DMS 273 (cell line): Measurements from ENCODE around the gene SNX27.
"Not testable (repeated sequence)": the region's sequence is repeated elsewhere in the genome, so short reads cannot be mapped to it uniquely, and the experiment has no call there.

Source experiments
- DNase-seq: peaks from one replicate; lab custom pipeline; 2025; ENCODE audit not compliant: unreplicated experiment; lab: John Stamatoyannopoulos, UW

SNX27 gene

GRCh38 chr1:151602550-151602949 lies 9.3 kb upstream of the SNX27 start:
- DNase-seq = not testable (repeated sequence)

GRCh38 chr1:151604291-151604690 lies 7.6 kb upstream of the SNX27 start:
- no peak for DNase-seq

GRCh38 chr1:151606384-151606783 lies 5.5 kb upstream of the SNX27 start:
- no peak for DNase-seq

- no peak for DNase-seq
Measured at GRCh38 chr1:151606857-151607256, 5.0 kb upstream of the SNX27 start.

- no peak for DNase-seq
Measured at GRCh38 chr1:151610142-151610541, 1.7 kb upstream of the SNX27 start.

GRCh38 chr1:151611288-151611790 lies 511 bp upstream of the SNX27 start:
- peak; percentile 38 for DNase-seq

GRCh38 chr1:151612501-151613281 lies 841 bp downstream of the SNX27 start:
- DNase-seq = peak; percentile 60

- no peak for DNase-seq
Measured at GRCh38 chr1:151613282-151613780, 1.5 kb downstream of the SNX27 start.

- no peak for DNase-seq
Measured at GRCh38 chr1:151615711-151616504, 4.1 kb downstream of the SNX27 start.

- no peak for DNase-seq
Measured at GRCh38 chr1:151616505-151616849, 4.6 kb downstream of the SNX27 start.

- DNase-seq = no peak
Measured at GRCh38 chr1:151618003-151618402, 6.2 kb downstream of the SNX27 start.

- DNase-seq = no peak
Measured at GRCh38 chr1:151618470-151618869, 6.6 kb downstream of the SNX27 start.

- not testable (repeated sequence) for DNase-seq
Measured at GRCh38 chr1:151618996-151619395, 7.1 kb downstream of the SNX27 start.

- DNase-seq = no peak
Measured at GRCh38 chr1:151619489-151620093, 7.7 kb downstream of the SNX27 start.

GRCh38 chr1:151620286-151620685 lies 8.4 kb downstream of the SNX27 start:
- DNase-seq = peak; percentile 12

GRCh38 chr1:151621351-151621750 lies 9.5 kb downstream of the SNX27 start:
- DNase-seq = peak; percentile 19

GRCh38 chr1:151624783-151625182 lies 12.9 kb downstream of the SNX27 start:
- no peak for DNase-seq

GRCh38 chr1:151626740-151627334 lies 15.0 kb downstream of the SNX27 start:
- DNase-seq = no peak

- no peak for DNase-seq
Measured at GRCh38 chr1:151629278-151629677, 17.4 kb downstream of the SNX27 start.

- no peak for DNase-seq
Measured at GRCh38 chr1:151635479-151636072, 23.7 kb downstream of the SNX27 start.
